Measurements from ENCODE around the gene SLC4A2.
A peak's percentile ranks its signal among the peaks of the same experiment; 100 is the strongest.
"Not testable (repeated sequence)": the region's sequence is repeated elsewhere in the genome, so short reads cannot be mapped to it uniquely, and the experiment has no call there.

The SLC4A2 gene

GRCh38 chr7:151024435-151025056 lies 34.8 kb upstream of the SLC4A2 start, which contains the start of gene ATG9B:
Gene ATG9B, minus strand, starts transcription at chr7:151024494. Its CDS starts 71 bp downstream, at chr7:151024423.
- FAIRE-seq (no peak), DNase-seq (ENCODE audit: insufficient read length, low spot score) (no peak)

GRCh38 chr7:151025924-151026671 lies 33.3 kb upstream of the SLC4A2 start:
- FAIRE-seq = no peak
- DNase-seq (ENCODE audit: insufficient read length, low spot score) = no peak

GRCh38 chr7:151026771-151027727 lies 32.3 kb upstream of the SLC4A2 start:
- not testable (repeated sequence) for DNase-seq (ENCODE audit: insufficient read length, low spot score); FAIRE-seq

- DNase-seq (ENCODE audit: insufficient read length, low spot score); FAIRE-seq: not testable (repeated sequence)
Observed at GRCh38 chr7:151027728-151028130, 31.7 kb upstream of the SLC4A2 start.

GRCh38 chr7:151028131-151028947 lies 31.1 kb upstream of the SLC4A2 start, which contains the start of gene ABCB8:
Gene ABCB8, plus strand, starts transcription at chr7:151028450. Its CDS starts 66 bp downstream, at chr7:151028516.
- DNase-seq (ENCODE audit: insufficient read length, low spot score) (peak; percentile 99), FAIRE-seq (peak; percentile 26)

- DNase-seq (ENCODE audit: insufficient read length, low spot score) (no peak), FAIRE-seq (no peak)
Observed at GRCh38 chr7:151028948-151029501, 30.4 kb upstream of the SLC4A2 start.

- DNase-seq (ENCODE audit: insufficient read length, low spot score) = no peak
- FAIRE-seq = no peak
Observed at GRCh38 chr7:151031011-151031410, 28.4 kb upstream of the SLC4A2 start.

- no peak for DNase-seq (ENCODE audit: insufficient read length, low spot score)
- FAIRE-seq = no peak
Observed at GRCh38 chr7:151032936-151033863, 26.2 kb upstream of the SLC4A2 start.

GRCh38 chr7:151033864-151034249 lies 25.5 kb upstream of the SLC4A2 start:
- no peak for FAIRE-seq
- no peak for DNase-seq (ENCODE audit: insufficient read length, low spot score)

GRCh38 chr7:151034312-151035025 lies 24.9 kb upstream of the SLC4A2 start:
- no peak for DNase-seq (ENCODE audit: insufficient read length, low spot score)
- no peak for FAIRE-seq

GRCh38 chr7:151035026-151035717 lies 24.2 kb upstream of the SLC4A2 start:
- no peak for FAIRE-seq

GRCh38 chr7:151035902-151036301 lies 23.5 kb upstream of the SLC4A2 start:
- FAIRE-seq (no peak), DNase-seq (ENCODE audit: insufficient read length, low spot score) (no peak)

More at GRCh38 chr7:151035026-151035717, 24.2 kb upstream of the SLC4A2 start:
- no peak for DNase-seq (ENCODE audit: insufficient read length, low spot score)

GRCh38 chr7:151038951-151039849 lies 20.2 kb upstream of the SLC4A2 start:
- FAIRE-seq (peak; percentile 95), DNase-seq (ENCODE audit: insufficient read length, low spot score) (peak; percentile 81)

- no peak for FAIRE-seq
- no peak for DNase-seq (ENCODE audit: insufficient read length, low spot score)
Observed at GRCh38 chr7:151039850-151040548, 19.4 kb upstream of the SLC4A2 start.

- DNase-seq (ENCODE audit: insufficient read length, low spot score) = no peak
- FAIRE-seq = no peak
Observed at GRCh38 chr7:151040616-151041375, 18.6 kb upstream of the SLC4A2 start.

Data from HTR-8/SVneo (cell line).